ENCODE results near the gene KRT39.
A peak's percentile ranks its signal among the peaks of the same experiment; 100 is the strongest.

KRT39 gene

DNA sequence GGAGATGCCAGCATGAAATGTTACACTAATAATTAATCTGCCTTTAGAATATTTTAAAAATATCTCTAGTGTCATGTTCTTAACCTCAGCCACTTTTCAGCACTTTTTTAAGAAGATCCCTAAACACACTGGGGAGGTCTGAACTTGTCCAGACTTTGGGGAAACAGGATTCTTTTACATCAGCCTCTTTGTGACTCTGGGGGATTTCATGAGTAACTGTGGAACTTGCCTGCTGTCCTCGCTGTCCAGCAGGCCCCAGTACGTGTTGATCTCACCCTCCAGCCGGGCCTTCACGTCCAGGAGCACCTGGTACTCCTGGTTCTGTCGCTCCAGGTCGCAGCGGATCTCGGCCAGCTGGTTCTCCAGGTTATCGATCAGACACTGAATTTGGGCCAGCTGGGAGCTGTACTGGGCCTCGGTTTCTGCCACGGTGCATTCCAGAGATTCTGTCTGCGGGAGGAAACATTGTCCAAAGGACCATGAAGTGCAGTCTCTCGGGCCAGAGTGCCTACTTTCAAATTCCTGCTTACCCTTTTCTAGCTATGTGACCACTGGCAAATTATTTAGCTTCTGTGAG is 11.9 kb upstream of the KRT39 start:
- DNase-seq: no peak

GRCh38 chr17:40975516-40975915 is 8.8 kb upstream of the KRT39 start:
- DNase-seq: no peak

GRCh38 chr17:40974366-40974765 is 7.6 kb upstream of the KRT39 start:
- DNase-seq: no peak

DNA sequence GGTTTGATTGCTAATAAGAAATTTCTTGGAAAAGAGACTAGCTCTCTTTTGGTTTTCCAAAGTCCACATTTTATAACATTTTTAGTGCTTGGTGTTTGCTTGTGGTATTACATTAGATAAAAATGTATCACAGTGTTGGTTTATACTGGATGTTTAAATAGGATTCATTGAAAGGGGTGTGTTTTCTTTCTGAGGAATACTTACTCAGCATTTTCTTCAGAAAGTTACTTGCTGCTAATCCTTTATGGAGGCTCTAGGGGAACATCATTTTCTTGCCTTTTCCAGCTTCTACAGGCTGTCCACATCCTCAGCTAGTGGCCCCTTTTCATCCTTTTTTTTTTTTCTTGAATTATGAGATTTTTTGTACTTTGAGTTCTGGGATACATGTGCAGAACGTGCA is 834 bp upstream of the KRT39 start:
- DNase-seq: no peak

DNA sequence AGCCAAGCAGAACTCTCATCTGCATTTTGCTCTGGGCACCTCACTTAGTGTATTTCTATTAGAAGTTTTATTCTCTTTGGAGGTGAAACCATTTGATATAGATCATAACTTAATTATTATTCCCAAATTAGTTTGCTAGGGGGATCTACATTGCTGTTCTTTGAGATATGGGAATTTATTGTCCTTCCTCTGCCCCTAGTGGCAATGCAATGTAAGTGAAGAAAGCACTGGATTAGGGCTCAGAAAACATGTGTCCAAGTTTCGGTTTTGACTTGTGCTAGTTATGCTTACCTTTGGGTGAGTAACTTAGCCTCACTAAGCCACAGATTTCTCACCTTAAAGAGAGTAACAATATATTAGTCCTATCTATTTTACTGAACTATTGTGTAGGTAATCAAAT is 2.9 kb downstream of the KRT39 start:
- DNase-seq: no peak

GRCh38 chr17:40962059-40962561 is 4.6 kb downstream of the KRT39 start:
- DNase-seq: no peak

DNA sequence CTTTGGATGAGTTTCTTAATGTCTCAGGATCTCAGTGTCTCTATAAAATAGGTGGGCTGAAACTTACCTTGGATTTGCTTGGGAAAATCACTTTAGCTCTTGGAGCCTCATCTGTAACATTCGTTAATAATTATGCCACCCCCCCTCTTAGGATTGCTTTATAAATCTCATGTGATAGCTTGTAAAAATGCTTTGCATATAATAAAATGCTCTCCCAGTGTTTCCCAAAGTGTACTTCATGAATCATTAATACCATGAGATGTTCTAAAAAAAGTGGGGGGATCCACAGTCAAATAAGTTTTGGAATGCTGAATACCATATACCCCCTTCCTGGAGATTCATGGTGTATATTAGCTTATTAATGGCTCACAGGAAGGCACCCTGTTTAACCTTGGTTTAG is 5.2 kb downstream of the KRT39 start:
- DNase-seq: no peak

- DNase-seq: no peak
Observed at GRCh38 chr17:40960144-40960543, 6.6 kb downstream of the KRT39 start.

- no peak for DNase-seq
Observed at GRCh38 chr17:40958086-40958953, 8.4 kb downstream of the KRT39 start.

DNA sequence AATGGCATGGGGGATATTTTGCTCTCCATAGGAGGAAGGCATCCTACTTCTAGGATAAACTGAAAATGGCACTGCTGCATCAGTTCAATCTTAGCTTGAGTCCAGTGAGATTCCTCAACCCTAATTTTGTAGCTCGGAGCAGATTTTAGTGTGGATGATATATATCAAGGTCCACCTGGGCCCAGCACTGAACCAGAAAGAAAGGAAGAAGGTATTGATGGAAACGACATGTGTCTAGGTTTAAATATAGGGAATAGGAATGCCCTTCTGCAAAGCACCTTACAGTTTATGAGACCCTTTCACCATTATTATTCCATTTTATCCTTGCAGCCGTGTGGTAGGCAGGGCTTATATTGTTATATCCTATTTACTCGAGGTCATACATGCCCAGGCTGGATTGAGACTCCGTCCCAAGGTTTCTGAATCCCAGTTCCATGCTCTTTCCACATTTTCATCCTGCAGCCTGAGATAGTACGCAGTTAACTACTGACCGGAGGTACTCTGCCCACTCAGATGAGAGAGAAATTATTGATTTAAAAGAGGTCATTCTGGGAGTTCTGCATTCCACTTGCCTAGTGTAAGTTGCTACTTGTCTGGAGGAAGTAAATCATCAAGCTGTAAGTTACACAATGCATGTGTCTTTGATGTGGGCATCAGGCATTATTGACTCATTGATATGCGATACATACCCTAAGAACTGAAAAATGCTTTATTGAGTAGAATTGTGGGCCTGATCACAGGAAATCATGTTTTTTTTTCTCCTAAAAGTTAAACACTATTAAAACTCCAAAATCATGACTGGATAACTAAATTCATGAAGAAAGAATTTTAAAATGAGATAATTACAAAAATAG is 10.1 kb downstream of the KRT39 start:
- no peak for DNase-seq

GRCh38 chr17:40953881-40954280 is 12.9 kb downstream of the KRT39 start:
- DNase-seq: no peak

GRCh38 chr17:40952661-40953060 is 14.1 kb downstream of the KRT39 start:
- DNase-seq: no peak

- no peak for DNase-seq
Observed at GRCh38 chr17:40952154-40952553, 14.6 kb downstream of the KRT39 start.

- no peak for DNase-seq
Observed at GRCh38 chr17:40951011-40951622, 15.6 kb downstream of the KRT39 start.

DNA sequence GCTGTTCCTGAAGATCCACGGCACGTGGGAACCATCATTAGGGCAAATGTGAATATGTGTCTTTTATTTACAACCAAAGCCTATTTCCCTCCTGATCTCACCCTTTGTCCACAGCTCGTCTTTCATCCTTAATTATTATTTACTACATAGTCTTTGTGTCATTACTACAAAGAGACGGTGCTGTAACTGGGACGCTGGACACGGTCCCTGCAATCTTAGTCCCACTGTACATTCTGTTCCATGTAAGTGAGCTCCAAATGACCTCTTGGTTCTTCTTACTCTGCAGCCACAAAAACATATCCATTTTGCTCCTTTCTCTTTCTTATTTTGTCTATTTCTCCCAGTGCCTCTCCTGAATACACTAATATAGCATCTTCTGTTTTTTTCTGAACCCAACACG is 16.6 kb downstream of the KRT39 start:
- DNase-seq: no peak

- peak; percentile 55 for DNase-seq
Observed at GRCh38 chr17:40949418-40949817, 17.3 kb downstream of the KRT39 start.

GRCh38 chr17:40947929-40948328 is 18.8 kb downstream of the KRT39 start:
- no peak for DNase-seq

DNA sequence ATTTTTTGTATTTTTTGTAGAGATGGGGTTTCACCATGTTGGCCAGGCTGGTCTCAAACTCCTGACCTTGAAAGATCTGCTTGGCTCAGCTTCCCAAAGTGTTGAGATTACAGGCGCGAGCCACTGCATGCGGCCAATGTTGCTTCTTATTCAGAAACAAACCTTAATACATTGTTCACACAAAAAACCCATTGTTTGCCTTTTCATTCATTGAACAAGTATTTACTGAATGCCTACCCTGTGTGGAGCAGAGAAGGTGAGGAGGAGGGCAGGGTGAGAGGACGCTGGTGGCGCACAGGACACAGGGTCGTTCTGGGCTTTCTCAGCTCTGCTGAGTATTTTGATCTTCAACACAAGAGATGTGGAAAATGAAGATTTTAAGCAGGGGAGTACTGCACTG is 21.3 kb downstream of the KRT39 start:
- no peak for DNase-seq

- no peak for DNase-seq
Observed at GRCh38 chr17:40944531-40944930, 22.2 kb downstream of the KRT39 start.

GRCh38 chr17:40942553-40942952 is 24.2 kb downstream of the KRT39 start:
- DNase-seq: no peak

DNA sequence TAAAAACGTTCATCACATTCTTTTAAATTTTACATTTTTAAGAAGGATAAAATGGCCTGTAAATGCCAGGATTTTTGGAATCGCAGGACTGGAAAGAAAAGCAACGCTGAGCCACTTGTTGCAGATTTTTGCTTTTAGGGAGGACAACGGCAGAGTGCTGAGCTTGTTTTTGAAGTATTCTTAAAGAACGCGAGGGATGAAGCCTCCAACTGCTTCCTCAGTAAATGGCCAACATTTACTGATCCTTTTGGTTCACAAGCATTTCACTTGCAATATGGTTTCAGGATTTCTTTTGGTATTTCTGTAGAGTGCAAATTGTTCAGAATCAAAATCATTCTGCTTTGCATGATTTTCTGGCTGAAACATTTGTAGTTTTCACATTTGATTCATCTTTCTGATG is 26.5 kb downstream of the KRT39 start:
- no peak for DNase-seq

DNA sequence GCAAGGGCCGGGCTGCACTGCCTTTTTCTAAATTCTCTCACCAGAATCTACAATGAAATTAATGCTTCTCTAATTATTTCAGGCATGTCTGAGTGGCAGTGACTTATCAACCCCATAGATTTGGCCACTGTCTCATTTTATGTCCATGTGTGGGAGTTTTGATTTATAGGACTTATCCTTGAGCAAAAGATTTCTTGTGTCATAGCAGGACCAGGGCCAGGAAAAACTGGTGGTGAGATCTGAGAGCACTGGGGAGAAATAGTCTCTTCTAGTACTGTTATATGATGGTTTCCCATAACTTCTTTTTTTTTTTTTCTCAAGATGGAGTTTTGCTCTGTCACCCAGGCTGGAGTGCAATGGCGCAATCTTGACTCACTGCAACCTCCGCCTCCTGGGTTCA is 27.8 kb downstream of the KRT39 start:
- no peak for DNase-seq

DNA sequence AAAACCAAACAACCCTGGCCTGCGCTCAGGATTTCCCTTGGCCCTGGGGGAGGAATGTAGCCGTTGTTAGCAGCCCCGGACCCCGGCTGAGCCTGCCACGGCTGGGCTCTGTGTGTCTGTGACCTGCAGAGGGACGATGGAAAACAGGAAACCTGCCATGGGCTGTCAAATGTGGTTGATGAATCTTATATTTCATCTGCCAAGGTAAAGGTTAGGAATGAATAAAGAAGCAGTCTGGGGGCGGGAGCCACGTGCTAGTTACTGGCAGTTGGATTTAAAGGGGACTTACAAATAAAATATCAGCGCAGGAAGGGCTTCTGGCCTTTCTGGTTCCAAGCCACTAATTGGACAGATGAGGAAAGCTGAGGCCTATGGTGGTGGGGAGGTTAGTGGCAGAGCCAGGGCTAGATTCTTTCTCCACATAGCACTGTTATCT is 29.3 kb downstream of the KRT39 start, which contains the start of gene KRT23:
TSS of gene KRT23 (minus strand) at position 263 of the 436 bp plus-strand sequence. CDS start 1,043 bp downstream, outside the sequence.
- DNase-seq: no peak

Data from NCI-H1105 (cell line).